ENCODE data around the gene FBL. TPM values are rescaled to one million over a fixed set of nuclear protein-coding genes. Genes with fewer than 3 reads are reported as not detected.

The FBL gene
- total and polyA plus RNA-seq, 2 donors, result 185 to 208 TPM

Other genes with a start within 250 kb of the FBL start
- gene LGALS13, start 243.9 kb downstream of the FBL start, total RNA-seq, result 0.38 TPM
- gene LGALS13, start 243.9 kb downstream of the FBL start, polyA plus RNA-seq, result 0.66 TPM
- 0.33 TPM for gene LGALS16, start 190.5 kb downstream of the FBL start, total RNA-seq
- gene LGALS16, start 190.5 kb downstream of the FBL start, polyA plus RNA-seq, result 1.1 TPM
- gene LGALS14, start 141.9 kb downstream of the FBL start, total RNA-seq, result 0.14 TPM
- 2.0 TPM for gene LGALS14, start 141.9 kb downstream of the FBL start, polyA plus RNA-seq
- 150 TPM for gene CLC, start 108.3 kb downstream of the FBL start, total RNA-seq
- 6.3 TPM for gene CLC, start 108.3 kb downstream of the FBL start, polyA plus RNA-seq
- 0.09 TPM for gene LEUTX, start 67.5 kb downstream of the FBL start, total RNA-seq
- 0.46 TPM for gene LEUTX, start 67.5 kb downstream of the FBL start, polyA plus RNA-seq
- gene DYRK1B, start 12.2 kb downstream of the FBL start, total RNA-seq, result 6.7 TPM
- gene DYRK1B, start 12.2 kb downstream of the FBL start, polyA plus RNA-seq, result 19.0 TPM
- gene FCGBP, start 88.3 kb upstream of the FBL start, total RNA-seq, result 4.6 TPM
- 7.7 TPM for gene FCGBP, start 88.3 kb upstream of the FBL start, polyA plus RNA-seq
- gene PSMC4, start 124.8 kb upstream of the FBL start, total RNA-seq, result 79.3 TPM
- 71.6 TPM for gene PSMC4, start 124.8 kb upstream of the FBL start, polyA plus RNA-seq
- 4.3 TPM for gene ZNF546, start 150.7 kb upstream of the FBL start, total RNA-seq
- gene ZNF546, start 150.7 kb upstream of the FBL start, polyA plus RNA-seq, result 2.9 TPM
- 12.4 TPM for gene ZNF780B, start 209.9 kb upstream of the FBL start, total RNA-seq
- gene ZNF780B, start 209.9 kb upstream of the FBL start, polyA plus RNA-seq, result 10.7 TPM
- 13.2 TPM for gene ZNF780A, start 244.6 kb upstream of the FBL start, total RNA-seq
- 30.0 TPM for gene ZNF780A, start 244.6 kb upstream of the FBL start, polyA plus RNA-seq